GM08714 (cell line): ENCODE measurements around the gene BLTP1.
A peak's percentile ranks its signal among the peaks of the same experiment; 100 is the strongest.
"Not testable (repeated sequence)": the region's sequence is repeated elsewhere in the genome, so short reads cannot be mapped to it uniquely, and the experiment has no call there.

Experiments used
- H3K4me3 ChIP-seq: fragments of 200-500 bp; sonication (Bioruptor generic); 2 replicates; pipeline ENCODE4 v1.5.1; 2014; ENCODE audit warnings: mild to moderate bottlenecking, low read length, inconsistent platforms
- ZNF274 ChIP-seq: IDR thresholded peaks from 2 replicates; pipeline ENCODE4 v1.6.1; 2012; ENCODE audit warnings: mild to moderate bottlenecking, low read depth, low read length

BLTP1 gene

GRCh38 chr4:122151982-122152710 lies at the start of gene BLTP1:
TSS of gene BLTP1 (plus strand) at chr4:122152331. CDS start at chr4:122170648, 18,317 bp downstream.
- TF ChIP-seq ZNF274: no peak
- peak within 1 kb of the TSS; percentile 82 for H3K4me3 ChIP-seq

- TF ChIP-seq ZNF274: no peak
- H3K4me3 ChIP-seq: no peak overlapping the region
Measured at GRCh38 chr4:122104184-122104583, 47.9 kb upstream of the BLTP1 start.

- no peak overlapping the region for H3K4me3 ChIP-seq
- no peak for TF ChIP-seq ZNF274
Measured at GRCh38 chr4:122107680-122108079, 44.5 kb upstream of the BLTP1 start.

GRCh38 chr4:122110304-122110703 lies 41.8 kb upstream of the BLTP1 start:
- H3K4me3 ChIP-seq: not testable (repeated sequence)

DNA sequence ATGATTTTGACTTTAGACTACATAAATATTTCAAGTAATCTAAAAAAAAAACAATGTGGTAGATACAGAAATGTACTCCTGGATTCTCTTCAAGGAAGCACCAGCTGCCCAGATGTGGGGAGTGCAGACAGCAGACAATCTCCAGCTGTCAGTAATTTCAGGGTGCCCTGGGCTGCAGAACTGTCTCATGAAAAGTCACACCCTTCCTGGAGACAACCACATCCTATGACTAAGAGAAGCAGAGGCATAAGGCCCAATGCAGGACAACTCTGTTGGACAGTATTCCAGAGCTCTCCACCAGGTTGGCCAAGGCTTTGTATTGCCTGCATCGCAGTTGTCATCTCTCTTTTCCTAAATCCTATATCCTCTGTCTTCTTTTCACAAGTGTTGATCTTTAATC lies 34.4 kb upstream of the BLTP1 start:
- no peak for TF ChIP-seq ZNF274
- no peak overlapping the region for H3K4me3 ChIP-seq

GRCh38 chr4:122118243-122118642 lies 33.9 kb upstream of the BLTP1 start:
- TF ChIP-seq ZNF274: no peak
- H3K4me3 ChIP-seq: no peak overlapping the region

DNA sequence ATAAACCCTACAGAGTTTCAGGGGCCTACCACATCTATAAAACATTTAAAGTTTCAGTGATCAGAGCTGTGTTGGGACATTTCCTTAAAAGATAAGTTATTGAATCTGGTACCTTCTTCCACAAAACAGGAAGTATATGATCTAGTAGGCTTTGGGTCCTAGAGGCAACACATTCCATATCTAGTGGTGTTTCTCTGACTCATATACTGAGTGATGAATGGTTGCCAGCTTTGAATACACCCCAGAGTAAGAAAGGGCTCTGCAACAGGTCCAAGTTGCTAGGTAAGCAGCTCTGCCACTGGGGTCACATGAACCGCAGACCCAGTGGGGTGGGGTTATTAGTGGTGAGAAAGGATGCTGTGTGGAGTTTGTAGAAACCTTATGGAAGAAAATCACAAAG lies 32.4 kb upstream of the BLTP1 start:
- TF ChIP-seq ZNF274: no peak
- no peak overlapping the region for H3K4me3 ChIP-seq

DNA sequence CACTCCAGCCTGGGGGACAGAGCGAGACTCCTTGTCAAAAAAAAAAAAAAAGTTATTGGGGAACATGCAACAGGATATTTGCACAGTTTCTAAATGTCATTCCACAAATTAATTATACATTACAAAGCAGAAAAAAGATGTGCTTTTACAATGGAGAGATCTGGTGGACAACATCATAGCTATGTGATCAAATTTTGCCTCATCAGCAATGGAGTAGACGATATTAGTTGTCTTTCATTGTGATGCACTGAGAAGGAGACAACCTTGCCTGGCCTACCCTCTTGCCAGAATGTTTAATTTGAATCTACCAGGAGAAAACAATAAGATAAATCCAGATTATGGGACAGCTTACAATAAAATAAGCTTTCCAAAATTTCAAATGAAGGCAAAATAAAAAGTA lies 30.5 kb upstream of the BLTP1 start:
- no peak for TF ChIP-seq ZNF274
- no peak overlapping the region for H3K4me3 ChIP-seq

GRCh38 chr4:122122083-122122482 lies 30.0 kb upstream of the BLTP1 start:
- H3K4me3 ChIP-seq: no peak overlapping the region
- no peak for TF ChIP-seq ZNF274

GRCh38 chr4:122129061-122129460 lies 23.1 kb upstream of the BLTP1 start:
- TF ChIP-seq ZNF274: no peak
- no peak overlapping the region for H3K4me3 ChIP-seq

GRCh38 chr4:122131562-122132157 lies 20.5 kb upstream of the BLTP1 start:
- H3K4me3 ChIP-seq: no peak overlapping the region
- no peak for TF ChIP-seq ZNF274

DNA sequence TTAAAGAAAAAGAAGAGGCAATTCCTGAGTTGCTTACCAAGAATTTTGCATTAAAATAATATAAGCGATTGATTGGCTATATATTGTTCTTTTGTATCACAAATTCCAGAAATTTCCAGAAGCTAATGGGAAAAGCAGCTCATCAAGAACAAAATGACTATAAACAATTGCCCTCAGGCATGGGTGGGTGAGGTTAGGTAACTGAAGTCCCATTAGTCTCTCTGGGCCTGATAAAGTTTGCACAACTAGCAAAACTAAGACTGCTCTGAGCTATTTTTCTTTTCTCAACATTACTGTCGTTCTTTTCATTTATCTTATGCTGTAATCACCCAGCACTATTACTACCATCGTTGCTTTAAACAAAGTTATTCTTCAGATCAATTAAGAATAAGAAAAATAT lies 19.2 kb upstream of the BLTP1 start:
- H3K4me3 ChIP-seq: no peak overlapping the region
- no peak for TF ChIP-seq ZNF274

DNA sequence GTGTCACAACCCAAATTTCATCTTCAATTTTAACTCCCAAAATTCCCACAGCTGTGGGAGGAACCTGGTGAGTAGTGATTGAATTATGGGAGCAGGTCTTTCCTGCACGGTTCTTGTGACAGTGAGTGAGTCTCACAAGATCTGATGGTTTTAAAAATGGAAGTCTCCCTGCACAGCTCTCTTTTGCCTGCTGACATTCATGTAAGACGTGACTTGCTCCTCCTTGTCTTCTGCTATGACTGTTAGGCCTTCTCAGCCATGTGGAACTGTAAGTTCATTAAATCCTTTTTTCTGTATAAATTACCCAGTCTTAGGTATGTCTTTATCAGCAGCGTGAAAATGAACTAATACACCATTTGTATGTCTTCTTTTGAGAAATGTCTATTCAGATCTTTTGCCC lies 13.0 kb upstream of the BLTP1 start:
- no peak for TF ChIP-seq ZNF274
- H3K4me3 ChIP-seq: no peak overlapping the region

GRCh38 chr4:122140834-122141233 lies 11.3 kb upstream of the BLTP1 start:
- no peak for TF ChIP-seq ZNF274
- no peak overlapping the region for H3K4me3 ChIP-seq

DNA sequence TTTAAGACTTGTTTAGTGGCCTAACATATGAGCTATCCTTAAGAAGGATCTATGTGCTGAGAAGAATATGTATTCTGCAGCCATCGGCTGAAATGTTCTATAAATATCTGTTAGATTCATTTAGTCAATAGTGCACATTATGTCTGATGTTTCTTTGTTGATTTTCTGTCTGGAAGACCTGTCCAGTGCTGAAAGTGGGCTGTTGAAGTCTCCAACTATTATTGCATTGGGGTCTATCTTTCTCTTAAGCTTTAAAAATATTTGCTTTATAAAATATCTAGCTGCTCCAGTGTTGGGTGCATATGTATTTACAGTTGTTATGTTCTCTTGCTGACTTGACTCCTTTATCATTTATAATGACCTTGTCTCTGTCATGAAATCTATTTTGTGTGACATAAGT lies 9.4 kb upstream of the BLTP1 start:
- H3K4me3 ChIP-seq: no peak overlapping the region
- TF ChIP-seq ZNF274: no peak

DNA sequence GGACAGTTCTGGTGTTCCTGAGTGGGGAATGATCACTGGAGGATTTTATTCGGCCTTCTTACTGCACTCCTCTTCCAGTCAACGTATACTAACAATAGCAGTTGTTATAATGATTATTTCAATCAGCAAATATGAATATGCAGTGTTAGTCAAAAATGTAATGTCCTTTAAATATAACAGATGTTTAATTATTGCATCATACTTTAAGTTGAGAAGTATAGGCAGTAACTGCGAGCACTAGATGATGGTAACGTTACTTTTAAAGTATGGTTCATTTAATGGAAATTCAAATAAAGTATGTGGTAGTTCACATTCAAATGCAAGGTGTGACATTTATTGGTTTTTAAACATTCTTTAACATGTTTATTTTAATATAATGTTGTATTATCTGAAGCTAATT lies 5.5 kb upstream of the BLTP1 start:
- no peak overlapping the region for H3K4me3 ChIP-seq
- TF ChIP-seq ZNF274: no peak
